ENCODE measurements around the gene ZNF555.

ZNF555 gene

DNA sequence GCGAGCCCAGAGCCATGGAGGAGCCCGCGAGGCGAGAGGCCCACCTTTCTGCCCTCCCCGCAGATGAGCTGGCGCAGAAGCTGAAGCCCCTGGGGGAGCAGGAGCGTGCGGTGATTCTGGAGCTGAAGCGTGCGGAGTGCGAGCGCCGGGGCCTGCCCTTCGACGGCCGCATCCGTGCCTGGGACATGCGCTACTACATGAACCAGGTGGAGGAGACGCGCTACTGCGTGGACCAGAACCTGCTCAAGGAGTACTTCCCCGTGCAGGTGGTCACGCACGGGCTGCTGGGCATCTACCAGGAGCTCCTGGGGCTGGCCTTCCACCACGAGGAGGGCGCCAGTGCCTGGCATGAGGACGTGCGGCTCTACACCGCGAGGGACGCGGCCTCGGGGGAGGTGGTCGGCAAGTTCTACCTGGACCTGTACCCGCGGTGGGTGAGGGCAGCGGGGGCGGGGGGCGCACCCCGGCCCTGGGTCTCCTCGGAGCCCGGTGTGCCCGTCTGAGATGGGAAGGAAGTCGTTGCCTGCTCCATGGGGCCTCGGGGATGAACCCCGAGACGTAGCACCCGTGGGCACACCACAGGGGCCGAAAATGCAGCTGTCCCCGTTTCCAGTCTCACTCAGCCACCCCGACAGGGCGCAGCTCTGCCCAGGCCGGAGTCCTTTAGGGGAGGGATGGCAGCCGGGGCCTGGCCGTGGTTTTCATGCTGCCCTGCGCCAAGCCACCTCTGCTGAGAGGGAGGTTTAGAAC, 33.7 kb upstream of the ZNF555 start:
- in situ Hi-C loops (cut with HindIII; ENCODE audit: low sequenced_read_pairs), result no loop called here
- no peak overlapping the region for H3K4me3 ChIP-seq (ENCODE audit: low read depth, low read length)
- DNase-seq (ENCODE audit: low read depth), result no peak
- TF ChIP-seq, protein P1, sequence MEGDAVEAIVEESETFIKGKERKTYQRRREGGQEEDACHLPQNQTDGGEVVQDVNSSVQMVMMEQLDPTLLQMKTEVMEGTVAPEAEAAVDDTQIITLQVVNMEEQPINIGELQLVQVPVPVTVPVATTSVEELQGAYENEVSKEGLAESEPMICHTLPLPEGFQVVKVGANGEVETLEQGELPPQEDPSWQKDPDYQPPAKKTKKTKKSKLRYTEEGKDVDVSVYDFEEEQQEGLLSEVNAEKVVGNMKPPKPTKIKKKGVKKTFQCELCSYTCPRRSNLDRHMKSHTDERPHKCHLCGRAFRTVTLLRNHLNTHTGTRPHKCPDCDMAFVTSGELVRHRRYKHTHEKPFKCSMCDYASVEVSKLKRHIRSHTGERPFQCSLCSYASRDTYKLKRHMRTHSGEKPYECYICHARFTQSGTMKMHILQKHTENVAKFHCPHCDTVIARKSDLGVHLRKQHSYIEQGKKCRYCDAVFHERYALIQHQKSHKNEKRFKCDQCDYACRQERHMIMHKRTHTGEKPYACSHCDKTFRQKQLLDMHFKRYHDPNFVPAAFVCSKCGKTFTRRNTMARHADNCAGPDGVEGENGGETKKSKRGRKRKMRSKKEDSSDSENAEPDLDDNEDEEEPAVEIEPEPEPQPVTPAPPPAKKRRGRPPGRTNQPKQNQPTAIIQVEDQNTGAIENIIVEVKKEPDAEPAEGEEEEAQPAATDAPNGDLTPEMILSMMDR (IDR thresholded peaks at IDR 0.05; ENCODE audit: low read depth, low read length, missing control alignments), result no peak

GRCh38 chr19:2808129-2808941, 32.9 kb upstream of the ZNF555 start:
- TF ChIP-seq, protein P1 (IDR thresholded peaks at IDR 0.05; ENCODE audit: low read depth, low read length, missing control alignments), result no peak
- in situ Hi-C loops (cut with HindIII; ENCODE audit: low sequenced_read_pairs), result no loop called here
- H3K4me3 ChIP-seq (ENCODE audit: low read depth, low read length), result no peak overlapping the region
- no peak for DNase-seq (ENCODE audit: low read depth)

DNA sequence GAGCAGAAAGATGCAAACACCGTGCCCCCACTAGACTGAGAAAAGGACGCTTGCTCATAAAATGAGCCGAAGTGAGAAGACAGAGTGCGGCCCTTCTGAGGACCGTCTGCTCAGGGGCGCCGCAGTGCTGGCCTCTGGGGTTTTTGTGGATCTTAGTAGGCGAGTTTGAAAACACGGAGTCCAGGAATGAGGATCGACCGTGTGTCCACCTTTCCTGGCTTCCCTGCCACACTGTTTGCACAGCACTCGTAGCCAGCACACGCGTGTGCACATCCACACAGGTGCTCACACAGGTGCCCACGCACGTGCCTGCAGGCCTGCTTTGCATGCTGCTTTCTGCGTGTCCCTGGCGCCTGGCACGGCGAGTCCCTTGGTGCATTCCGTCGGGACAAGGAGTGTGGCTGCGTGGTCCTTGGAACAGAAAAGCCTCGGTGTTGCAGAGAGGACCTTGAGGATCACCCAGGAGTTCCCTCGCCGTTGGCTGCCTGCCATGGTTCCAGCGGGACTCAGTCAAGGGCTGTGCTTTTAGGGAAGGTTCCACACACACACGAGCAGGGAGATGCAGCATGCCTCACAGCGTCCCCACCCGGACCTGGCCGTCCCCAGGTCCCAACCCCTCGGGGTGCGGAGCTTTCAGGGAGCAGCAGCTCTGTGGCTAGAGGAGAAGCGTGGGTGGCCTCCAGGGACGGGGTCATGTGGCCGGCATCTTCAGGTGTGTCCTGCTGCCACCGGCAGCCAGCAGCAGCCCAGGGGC, 31.7 kb upstream of the ZNF555 start:
- TF ChIP-seq, protein P1 (IDR thresholded peaks at IDR 0.05; ENCODE audit: low read depth, low read length, missing control alignments), result no peak
- no peak for DNase-seq (ENCODE audit: low read depth)
- in situ Hi-C loops (cut with HindIII; ENCODE audit: low sequenced_read_pairs), result no loop called here
- H3K4me3 ChIP-seq (ENCODE audit: low read depth, low read length), result no peak overlapping the region

DNA sequence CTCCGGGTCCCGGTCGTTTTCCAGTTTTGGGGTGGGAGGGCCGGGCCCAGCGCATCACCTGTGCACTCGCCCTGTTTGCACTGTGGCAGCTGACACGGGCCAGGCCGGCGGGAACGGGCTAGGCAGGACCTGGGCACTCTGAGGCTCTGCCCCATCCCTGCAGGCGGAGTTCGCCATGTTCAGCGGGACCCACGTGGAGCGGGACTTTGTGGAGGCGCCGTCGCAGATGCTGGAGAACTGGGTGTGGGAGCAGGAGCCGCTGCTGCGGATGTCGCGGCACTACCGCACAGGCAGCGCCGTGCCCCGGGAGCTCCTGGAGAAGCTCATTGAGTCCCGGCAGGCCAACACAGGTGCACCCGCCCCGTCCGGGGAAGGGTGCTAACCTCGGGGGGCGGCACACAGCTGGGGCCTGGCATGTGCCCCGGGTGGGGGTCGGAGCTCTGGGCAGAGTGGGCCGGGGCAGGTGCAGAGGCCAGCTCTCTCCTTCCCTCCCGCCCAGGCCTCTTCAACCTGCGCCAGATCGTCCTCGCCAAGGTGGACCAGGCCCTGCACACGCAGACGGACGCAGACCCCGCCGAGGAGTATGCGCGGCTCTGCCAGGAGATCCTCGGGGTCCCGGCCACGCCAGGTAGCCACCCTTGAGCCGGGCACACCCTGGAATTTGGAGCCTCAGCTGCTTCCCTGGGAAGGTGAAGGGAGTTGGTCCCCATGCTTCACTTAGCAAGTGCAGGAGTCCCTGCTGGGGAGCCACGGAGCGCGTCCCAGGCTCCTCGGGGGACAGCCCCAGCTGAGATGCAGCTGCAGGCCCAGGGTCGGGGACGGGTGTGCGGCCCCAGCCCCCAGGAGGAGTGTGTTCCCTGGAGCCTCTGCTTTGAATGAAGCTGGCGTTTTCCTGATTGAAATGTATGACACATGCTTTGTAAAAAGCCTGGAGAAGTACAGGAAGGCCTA, 30.9 kb upstream of the ZNF555 start:
- in situ Hi-C loops (cut with HindIII; ENCODE audit: low sequenced_read_pairs), result no loop called here
- no peak for DNase-seq (ENCODE audit: low read depth)
- H3K4me3 ChIP-seq (ENCODE audit: low read depth, low read length), result no peak overlapping the region
- TF ChIP-seq, protein P1 (IDR thresholded peaks at IDR 0.05; ENCODE audit: low read depth, low read length, missing control alignments), result no peak

- H3K4me3 ChIP-seq (ENCODE audit: low read depth, low read length), result no peak overlapping the region
- in situ Hi-C loops (cut with HindIII; ENCODE audit: low sequenced_read_pairs), result no loop called here
- TF ChIP-seq, protein P1 (IDR thresholded peaks at IDR 0.05; ENCODE audit: low read depth, low read length, missing control alignments), result no peak
- DNase-seq (ENCODE audit: low read depth), result no peak
These were observed 30.0 kb upstream of the ZNF555 start for GRCh38 chr19:2811221-2811722.

Data from astrocyte of the cerebellum (primary cell).